H1 (cell line): ENCODE data around the gene NCOA1. TPM values are rescaled to one million over a fixed set of nuclear protein-coding genes. Genes with fewer than 3 reads are reported as not detected.

Experiments
- CTCF ChIA-PET: fragments of 300-600 bp; sonication (Branson Sonifier 250); formaldehyde crosslinking; loops from one replicate; lab custom pipeline; 2021; ENCODE audit not compliant: partially characterized antibody; lab: Charles Lee
- POLR2A ChIA-PET: fragments of 300-600 bp; sonication (Branson Sonifier 250); formaldehyde crosslinking; loops from one replicate; lab custom pipeline; 2021; ENCODE audit warnings: inconsistent platforms; ENCODE audit not compliant: partially characterized antibody; lab: Charles Lee
- DNase-seq, 2 experiments: peaks; one replicate each; pipeline versions ENCODE4 v3.0.0 to v3.0.0-alpha.2; 2010 to 2022; ENCODE audit warnings: low spot score in 2 of 2, low read depth in 1 of 2, mixed read lengths in 1 of 2
- FAIRE-seq: peaks from 2 replicates; lab custom pipeline; 2011; peaks lifted over from hg19 to GRCh38; lab: Jason Lieb, UNC
- H2AFZ ChIP-seq: 2 replicates; pipeline ENCODE4 v1.8.1; 2012; ENCODE audit warnings: low read length, inconsistent platforms
- H2AK5ac ChIP-seq: 2 replicates; pipeline ENCODE4 v1.6.1; 2013; ENCODE audit warnings: low read depth, low read length
- H2BK120ac ChIP-seq: replicated peaks from 2 replicates; pipeline ENCODE3; 2013; ENCODE audit warnings: low read depth, low read length, inconsistent platforms
- H2BK12ac ChIP-seq: 2 replicates; pipeline ENCODE4 v1.6.1; 2013; ENCODE audit warnings: low read depth, low read length
- H2BK15ac ChIP-seq: 2 replicates; pipeline ENCODE4 v1.6.1; 2013; ENCODE audit warnings: low read length
- H2BK20ac ChIP-seq: 2 replicates; pipeline ENCODE4 v1.6.1; 2013; ENCODE audit warnings: low read length
- H2BK5ac ChIP-seq: 2 replicates; pipeline ENCODE4 v1.6.1; 2013; ENCODE audit warnings: low read depth, low read length
- H3K14ac ChIP-seq: 2 replicates; pipeline ENCODE4 v1.6.1; 2013; ENCODE audit warnings: inconsistent platforms; ENCODE audit not compliant: insufficient read length
- H3K18ac ChIP-seq: 2 replicates; pipeline ENCODE4 v1.6.1; 2013; ENCODE audit warnings: low read length; ENCODE audit errors: extremely low read depth
- H3K23ac ChIP-seq: 2 replicates; pipeline ENCODE4 v1.6.1; 2013; ENCODE audit warnings: inconsistent platforms; ENCODE audit not compliant: insufficient read length
- H3K23me2 ChIP-seq: 2 replicates; pipeline ENCODE4 v1.6.1; 2013; ENCODE audit warnings: low read depth, low read length
- H3K27ac ChIP-seq: 2 replicates; pipeline ENCODE4 v1.6.1; 2011; ENCODE audit warnings: low read depth, low read length, inconsistent platforms
- H3K27me3 ChIP-seq, 4 experiments: replicated peaks in 1 of 4; 1 replicate in 1 of 4; 2 replicates in 3 of 4; pipeline versions ENCODE4 v1.6.1 to v1.8.1; 2011 to 2013; ENCODE audit warnings: low read length in 3 of 4, mild to moderate bottlenecking in 3 of 4, inconsistent platforms in 2 of 4, mixed read lengths in 2 of 4, moderate library complexity in 1 of 4; ENCODE audit not compliant: control insufficient read depth in 3 of 4, insufficient read depth in 3 of 4; ENCODE audit errors: extremely low read depth in 1 of 4
- H3K36me3 ChIP-seq, 4 experiments: 2 replicates each; pipeline versions ENCODE4 v1.6.1 to v1.8.1; 2011 to 2013; ENCODE audit warnings: mild to moderate bottlenecking in 4 of 4, low read length in 3 of 4, moderate library complexity in 2 of 4, control low read depth in 1 of 4, inconsistent platforms in 1 of 4; ENCODE audit not compliant: insufficient read depth in 4 of 4, control insufficient read depth in 2 of 4
- H3K4ac ChIP-seq: replicated peaks from 2 replicates; pipeline ENCODE3; 2013; ENCODE audit warnings: low read length, low read depth, mixed read lengths, inconsistent platforms; ENCODE audit not compliant: insufficient read length
- H3K4me1 ChIP-seq, 4 experiments: replicated peaks in 1 of 4; 1 replicate in 1 of 4; 2 replicates in 3 of 4; pipeline versions ENCODE4 v1.6.1 to v1.8.1; 2011 to 2013; ENCODE audit warnings: low read length in 3 of 4, inconsistent platforms in 2 of 4, mixed read lengths in 1 of 4; ENCODE audit not compliant: insufficient read depth in 4 of 4, control insufficient read depth in 3 of 4
- H3K4me2 ChIP-seq, 2 experiments: 2 replicates each; pipeline versions ENCODE4 v1.6.1 to v1.8.1; 2011 to 2013; ENCODE audit warnings: low read depth in 2 of 2, low read length in 2 of 2, control low read depth in 1 of 2, inconsistent platforms in 1 of 2, mild to moderate bottlenecking in 1 of 2; ENCODE audit not compliant: insufficient read depth in 1 of 2
- H3K4me3 ChIP-seq, 4 experiments: fragments of 200-600, 300-600 bp in 1 of 4; sonication (generic), shearing (Covaris generic), sonication (Bioruptor Twin) in 1 of 4; 2 replicates each; pipeline versions ENCODE4 v1.5.1 to v1.8.1; 2011 to 2016; ENCODE audit warnings: low read length in 4 of 4, low read depth in 3 of 4, control low read depth in 2 of 4, inconsistent platforms in 2 of 4, mild to moderate bottlenecking in 2 of 4, mixed read lengths in 1 of 4, moderate library complexity in 1 of 4; ENCODE audit not compliant: insufficient read depth in 2 of 4; ENCODE audit errors: extremely low read depth in 1 of 4
- H3K56ac ChIP-seq: replicated peaks from 2 replicates; pipeline ENCODE3; 2013; ENCODE audit warnings: low read depth, mild to moderate bottlenecking, mixed read lengths, low read length, inconsistent platforms; ENCODE audit not compliant: insufficient read length
- H3K79me1 ChIP-seq: 2 replicates; pipeline ENCODE4 v1.6.1; 2013; ENCODE audit warnings: low read depth, low read length, control low read depth
- H3K79me2 ChIP-seq, 2 experiments: 2 replicates each; pipeline versions ENCODE4 v1.6.1 to v1.8.1; 2012 to 2013; ENCODE audit warnings: low read length in 2 of 2, mild to moderate bottlenecking in 2 of 2, inconsistent platforms in 1 of 2; ENCODE audit not compliant: insufficient read depth in 2 of 2, control insufficient read depth in 1 of 2
- H3K9ac ChIP-seq, 4 experiments: replicated peaks in 1 of 4; 1 replicate in 1 of 4; 2 replicates in 3 of 4; pipeline versions ENCODE4 v1.6.1 to v1.8.1; 2011 to 2013; ENCODE audit warnings: low read depth in 3 of 4, low read length in 3 of 4, control low read depth in 2 of 4, mild to moderate bottlenecking in 2 of 4, moderate library complexity in 2 of 4, inconsistent platforms in 1 of 4; ENCODE audit errors: extremely low read depth in 1 of 4
- H3K9me3 ChIP-seq, 2 experiments: 2 replicates each; pipeline versions ENCODE4 v1.6.1 to v1.8.1; 2012 to 2013; ENCODE audit warnings: mild to moderate bottlenecking in 2 of 2, moderate library complexity in 2 of 2, control low read depth in 1 of 2, inconsistent platforms in 1 of 2, low read depth in 1 of 2, low read length in 1 of 2, mixed read lengths in 1 of 2; ENCODE audit not compliant: insufficient read depth in 2 of 2
- H4K20me1 ChIP-seq, 2 experiments: replicated peaks in 1 of 2; 2 replicates each; pipeline versions ENCODE3 to v1.8.1; 2011 to 2013; ENCODE audit warnings: inconsistent platforms in 2 of 2, low read length in 2 of 2, mild to moderate bottlenecking in 1 of 2; ENCODE audit not compliant: insufficient read depth in 2 of 2, control insufficient read depth in 1 of 2
- H4K5ac ChIP-seq: 2 replicates; pipeline ENCODE4 v1.6.1; 2013; ENCODE audit warnings: low read length, low read depth, mixed read lengths, inconsistent platforms; ENCODE audit not compliant: insufficient read length
- H4K8ac ChIP-seq: 2 replicates; pipeline ENCODE4 v1.8.0; 2013; ENCODE audit warnings: mild to moderate bottlenecking, moderate library complexity, low read length, inconsistent platforms; ENCODE audit not compliant: insufficient read depth; ENCODE audit errors: extremely low read depth
- H4K91ac ChIP-seq: replicated peaks from 2 replicates; pipeline ENCODE3; 2013; ENCODE audit warnings: low read length, mixed read lengths, inconsistent platforms; ENCODE audit not compliant: insufficient read length
- RFX5 ChIP-seq: IDR thresholded peaks from 2 replicates; pipeline ENCODE4 v1.6.1; 2011; ENCODE audit warnings: low read depth, low read length, improper control_type of control experiment, borderline replicate concordance
- WGBS, 2 experiments: shearing (Covaris generic) in 1 of 2; methylation state at CpG; one replicate each; pipeline versions ENCODE4 v1.1.6 to v1.1.7; 2013 to 2015; ENCODE audit warnings: low lambda C conversion rate in 2 of 2, mixed read lengths in 2 of 2, inconsistent platforms in 1 of 2, low coverage in 1 of 2, missing lambda C conversion rate in 1 of 2; ENCODE audit not compliant: insufficient replicate concordance in 2 of 2, insufficient coverage in 1 of 2, insufficient read length in 1 of 2; ENCODE audit errors: extremely low coverage in 1 of 2, missing lambda C conversion rate in 1 of 2; 5-methylcytosine and 5-hydroxymethylcytosine counted together
- polyA plus RNA-seq, 7 experiments: library from polyadenylated mRNA; depleted of rRNA in 3 of 7; stranded (reverse) in 5 of 7; unstranded in 2 of 7; fragments of >200 nt in 5 of 7; fragments of 200-250 nt in 2 of 7; gene quantifications; 1 replicate in 5 of 7; 2 replicates in 1 of 7; 4 replicates in 1 of 7; pipeline versions ENCODE4 v1.2.1 to v1.2.3, GENCODE V29; 2011 to 2013; ENCODE audit warnings: missing spikeins in 2 of 7, mixed read lengths in 2 of 7
- total RNA-seq: library from RNA; stranded (reverse); fragmentation: NEBNext Ultra II Directional; extraction: Animal tissue kit (Norgen Biotek cat#: 25700); gene quantifications from 2 replicates; pipeline ENCODE4 v1.2.1, GENCODE V29; 2021

NCOA1 gene
- total and polyA plus RNA-seq, 2 of the 8 experiments (the other 6 are each of a cell fraction or from before 2014, with no cell fraction given), result 12.8 to 17.9 TPM

DNA sequence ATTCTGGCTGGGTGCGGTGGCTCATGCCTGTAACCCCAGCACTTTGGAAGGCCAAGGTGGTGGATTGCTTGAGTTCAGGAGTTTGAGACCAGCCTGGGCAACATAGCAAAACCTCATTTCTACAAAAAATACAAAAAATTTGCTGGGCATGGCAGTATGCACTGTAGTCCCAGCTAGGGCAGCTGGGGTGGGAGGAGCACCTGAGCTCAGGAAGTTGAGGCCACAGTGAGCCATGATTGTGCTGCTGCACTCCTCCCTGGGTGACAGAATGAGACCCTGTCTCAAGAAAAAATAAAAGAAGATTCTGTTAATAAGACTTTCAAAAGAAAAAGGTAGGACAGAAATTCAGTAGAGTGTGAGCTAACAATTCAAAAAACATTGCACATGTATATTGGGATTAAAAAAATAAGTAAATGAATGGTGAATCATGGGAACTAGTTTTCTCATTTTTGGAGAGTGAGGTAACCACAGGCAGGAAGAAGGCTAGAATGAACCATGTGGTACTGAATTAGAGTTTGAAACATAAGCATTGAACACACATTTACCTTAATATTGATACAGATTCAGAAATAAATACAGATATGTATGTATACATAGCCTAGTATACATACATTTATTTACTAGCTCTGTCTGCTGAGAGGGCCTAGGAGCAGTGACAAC lies 53.5 kb downstream of the NCOA1 start:
- Histone ChIP-seq H3K9ac (no peak overlapping the region), H2BK12ac (no peak overlapping the region), H3K56ac (no peak overlapping the region), H3K36me3 (no peaks in the 10 kb centered on the region), H2BK120ac (no peak overlapping the region), H2AK5ac (no peak overlapping the region), H2BK5ac (no peak overlapping the region), H3K14ac (no peak overlapping the region), H4K5ac (no peak overlapping the region), H3K79me1 (no peaks in the 10 kb centered on the region), H2BK15ac (no peak overlapping the region), H3K23ac (no peak overlapping the region), H3K27ac (no peak overlapping the region), H4K91ac (no peak overlapping the region), H3K4me3 (no peak overlapping the region), H3K79me2 (no peaks in the 10 kb centered on the region; a peak in 1 of 4 replicates), H3K4me1 (no peaks in the 10 kb centered on the region), H4K8ac (no peak overlapping the region), H4K20me1 (no peaks in the 10 kb centered on the region), H3K18ac (no peak overlapping the region), H2BK20ac (no peak overlapping the region), H3K4ac (no peak overlapping the region), H3K9me3 (peaks cover 3 to 4% of the 10 kb centered on the region in 2 experiments; a peak in 1 of 4 replicates), H3K27me3 (no peaks in the 10 kb centered on the region), H3K23me2 (no peaks in the 10 kb centered on the region; the same call in 1 of the 2 replicates), H2AFZ (no peak overlapping the region), H3K4me2 (no peak overlapping the region)
- 100% methylated on average over 1 of the region's 1 CpG; no CpG with 5 or more reads in 1 of the 2 experiments for WGBS, 2 experiments
- DNase-seq (no peak), FAIRE-seq (no peak)
- no peak for TF ChIP-seq RFX5
- CTCF ChIA-PET, result interaction anchor here (0.5 to 0.6 kb wide), 2 partner anchors 629 to 1600 kb away, joined by 3 to 4 read pairs; no protein-coding TSS in a partner anchor
- POLR2A ChIA-PET, result no interaction called here
